Endometrial microvascular endothelial cells (primary cell): ENCODE data around the gene TAS2R46. TPM values are rescaled to one million over a fixed set of nuclear protein-coding genes. Genes with fewer than 3 reads are reported as not detected.
"Not testable (repeated sequence)": the region's sequence is repeated elsewhere in the genome, so short reads cannot be mapped to it uniquely, and the experiment has no call there.

ENCODE experiments used
- in situ Hi-C: cut with HindIII; loops from 2 replicates; pipeline ENCODE4 v1.10.0; 2017; ENCODE audit warnings: low sequenced_read_pairs, low pct_unique_long_range_greater_than_20kb; ENCODE audit errors: inconsistent ontology term
- total RNA-seq: library from RNA; depleted of rRNA; stranded (reverse); fragments of >200 nt; gene quantifications from one replicate; pipeline ENCODE4 v1.2.3, GENCODE V29; 2015; ENCODE audit errors: inconsistent ontology term

The TAS2R46 gene
- total RNA-seq, 1 donor from 2014 or later: 0.46 TPM

GRCh38 chr12:11049806-11050531 is 12.1 kb downstream of the TAS2R46 start:
- in situ Hi-C loops: not testable (repeated sequence)

GRCh38 chr12:11041366-11041765 is 20.7 kb downstream of the TAS2R46 start:
- in situ Hi-C loops: not testable (repeated sequence)

- in situ Hi-C loops: no loop called here
Observed at GRCh38 chr12:11040162-11040561, 21.9 kb downstream of the TAS2R46 start.

GRCh38 chr12:11039171-11039570 is 22.9 kb downstream of the TAS2R46 start:
- in situ Hi-C loops: no loop called here

GRCh38 chr12:11033959-11034358 is 28.1 kb downstream of the TAS2R46 start:
- in situ Hi-C loops: not testable (repeated sequence)

GRCh38 chr12:11031307-11031706 is 30.8 kb downstream of the TAS2R46 start, which contains the start of gene TAS2R31:
TSS of gene TAS2R31 (minus strand) at chr12:11031407. CDS start at chr12:11031335, 72 bp downstream.
- in situ Hi-C loops: no loop called here

- in situ Hi-C loops: no loop called here
Observed at GRCh38 chr12:11026118-11026517, 36.0 kb downstream of the TAS2R46 start.

GRCh38 chr12:11023387-11023786 is 38.7 kb downstream of the TAS2R46 start:
- in situ Hi-C loops: no loop called here

- in situ Hi-C loops: no loop called here
Observed at GRCh38 chr12:11022520-11022919, 39.6 kb downstream of the TAS2R46 start, which contains the start of gene TAS2R19. TSS of gene TAS2R19 (minus strand) at chr12:11022620. CDS start at chr12:11022571, 49 bp downstream.

GRCh38 chr12:11016937-11017336 is 45.2 kb downstream of the TAS2R46 start:
- in situ Hi-C loops: loop anchor here (10.0 kb wide), 1 partner anchor 58 kb away; no protein-coding TSS in a partner anchor

- in situ Hi-C loops: loop anchor here (10.0 kb wide), 1 partner anchor 59 kb away; no protein-coding TSS in a partner anchor
Observed at GRCh38 chr12:11015775-11016430, 46.2 kb downstream of the TAS2R46 start.

- in situ Hi-C loops: loop anchor here (10.0 kb wide), 1 partner anchor 61 kb away; no protein-coding TSS in a partner anchor
Observed at GRCh38 chr12:11014234-11014633, 47.9 kb downstream of the TAS2R46 start.

Other genes starting within 250 kb of the TAS2R46 start
- gene TAS2R10, start 235.9 kb downstream of the TAS2R46 start, total RNA-seq: not detected
- gene PRR4, start 212.8 kb downstream of the TAS2R46 start, total RNA-seq: not detected
- 11.5 TPM for gene PRH1, start 178.0 kb downstream of the TAS2R46 start, total RNA-seq
- 0.09 TPM for gene TAS2R13, start 152.7 kb downstream of the TAS2R46 start, total RNA-seq
- gene PRH2, start 133.1 kb downstream of the TAS2R46 start, total RNA-seq: not detected
- gene TAS2R14, start 123.0 kb downstream of the TAS2R46 start, total RNA-seq: 0.09 TPM
- gene TAS2R50, start 75.4 kb downstream of the TAS2R46 start, total RNA-seq: 0.09 TPM
- gene TAS2R20, start 64.0 kb downstream of the TAS2R46 start, total RNA-seq: 0.65 TPM
- 0.19 TPM for gene TAS2R19, start 39.7 kb downstream of the TAS2R46 start, total RNA-seq
- gene TAS2R31, start 30.9 kb downstream of the TAS2R46 start, total RNA-seq: not detected
- not detected for gene TAS2R43, start 30.0 kb upstream of the TAS2R46 start, total RNA-seq
- 0.56 TPM for gene TAS2R30, start 72.3 kb upstream of the TAS2R46 start, total RNA-seq
- 6.3 TPM for gene SMIM10L1, start 108.9 kb upstream of the TAS2R46 start, total RNA-seq
- not detected for gene TAS2R42, start 124.6 kb upstream of the TAS2R46 start, total RNA-seq
- gene PRB3, start 207.4 kb upstream of the TAS2R46 start, total RNA-seq: not detected
- gene PRB4, start 248.1 kb upstream of the TAS2R46 start, total RNA-seq: not detected